IgD-negative memory B cell (primary cell): Measurements from ENCODE around the gene KRT72. TPM values are rescaled to one million over a fixed set of nuclear protein-coding genes. Genes with fewer than 3 reads are reported as not detected.
A peak's percentile ranks its signal among the peaks of the same experiment; 100 is the strongest.

Source experiments
- H3K27ac Mint-ChIP-seq, 3 donors: one replicate each; pipeline ENCODE4 v1.8.0; 2020 to 2022; ENCODE audit warnings: mild to moderate bottlenecking in 3 of 3, mixed read lengths in 3 of 3, moderate library complexity in 1 of 3
- H3K27me3 Mint-ChIP-seq: one replicate; pipeline ENCODE4 v1.8.0; 2021; ENCODE audit warnings: mixed read lengths
- H3K36me3 Mint-ChIP-seq: one replicate; pipeline ENCODE4 v1.8.0; 2020; ENCODE audit warnings: mild to moderate bottlenecking, mixed read lengths
- H3K4me1 Mint-ChIP-seq, 3 donors: one replicate each; pipeline ENCODE4 v1.8.0; 2020 to 2022; ENCODE audit warnings: mixed read lengths in 3 of 3, mild to moderate bottlenecking in 1 of 3
- H3K4me3 Mint-ChIP-seq, 4 donors: one replicate each; pipeline ENCODE4 v1.8.0; 2020 to 2022; ENCODE audit warnings: mild to moderate bottlenecking in 4 of 4, mixed read lengths in 4 of 4, moderate library complexity in 3 of 4
- H3K9me3 Mint-ChIP-seq, 3 donors: one replicate each; pipeline ENCODE4 v1.8.0; 2020 to 2021; ENCODE audit warnings: mixed read lengths in 3 of 3, mild to moderate bottlenecking in 1 of 3
- polyA plus RNA-seq: library from polyadenylated mRNA; unstranded; fragments of 300-500 nt; fragmentation: Illumina TruSeq; gene quantifications from one replicate; pipeline ENCODE4 v1.2.3, GENCODE V29; 2021

KRT72 gene
- polyA plus RNA-seq, 1 donor from 2014 or later = not detected

DNA sequence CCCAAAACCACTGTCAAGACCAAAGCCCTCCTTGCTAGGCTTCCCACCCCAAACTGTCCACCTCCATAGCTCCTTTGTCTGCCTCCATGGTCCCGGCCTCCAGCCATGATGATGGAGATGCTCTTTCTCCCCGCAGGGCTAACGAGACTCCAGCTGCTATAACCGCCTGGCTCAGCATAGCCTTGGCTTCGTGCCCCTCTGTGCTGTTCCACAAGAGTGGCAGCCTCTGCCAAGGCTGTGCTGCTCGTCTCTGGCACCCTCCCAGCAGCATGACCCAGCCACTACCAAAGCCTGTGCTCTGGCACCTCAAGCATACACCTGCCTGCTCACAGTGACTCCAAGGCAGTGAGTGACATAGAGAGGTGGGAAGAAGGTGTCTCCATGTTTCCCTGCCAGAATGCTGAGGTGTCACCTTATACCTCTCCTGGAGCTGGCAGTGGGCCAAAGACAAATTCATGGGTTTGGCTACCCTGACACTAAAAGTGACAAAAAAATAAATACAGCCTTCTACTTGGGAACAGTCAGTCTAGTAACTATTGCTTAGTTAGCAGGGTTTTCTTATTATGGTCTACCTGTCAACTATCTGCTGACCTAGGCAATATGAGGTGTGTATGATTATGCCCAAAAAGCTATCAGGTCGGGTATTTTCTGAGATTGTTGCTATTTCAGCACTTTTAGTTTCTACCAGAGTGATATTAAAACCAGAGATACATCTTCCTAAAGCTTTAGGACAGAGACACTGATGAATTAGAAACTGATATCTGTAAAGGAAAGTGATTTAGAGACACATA is 33.2 kb upstream of the KRT72 start:
- no peaks in the 10 kb centered on the region for H3K36me3 Mint-ChIP-seq
- peaks cover 9% of the 10 kb centered on the region for H3K27me3 Mint-ChIP-seq
- no peaks in the 10 kb centered on the region for H3K9me3 Mint-ChIP-seq
- peak overlapping the region in 1 of 3 donors; percentile 73 for H3K27ac Mint-ChIP-seq
- peaks cover 0 to 5% (median 0%) of the 10 kb centered on the region in 3 donors for H3K4me1 Mint-ChIP-seq
- no peak overlapping the region for H3K4me3 Mint-ChIP-seq

DNA sequence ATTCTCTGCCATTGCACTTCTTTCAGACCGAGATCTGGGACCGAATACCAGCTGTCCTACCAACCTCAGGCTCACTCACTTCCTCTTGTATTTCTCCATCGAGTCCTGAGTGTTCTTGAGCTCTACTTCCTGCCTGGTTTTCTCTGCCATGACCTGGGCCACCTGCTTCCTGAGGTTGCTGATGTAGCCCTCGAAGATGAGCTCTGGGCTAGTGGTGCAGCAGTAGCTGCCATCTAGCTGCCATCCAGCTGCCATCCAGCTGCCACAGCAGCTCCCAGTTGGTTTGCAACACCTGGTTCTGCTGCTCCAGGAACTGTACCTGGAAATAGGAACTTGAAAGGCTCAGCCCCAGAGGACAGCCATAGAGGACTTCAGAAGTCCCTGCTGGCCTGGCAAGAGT is 32.1 kb upstream of the KRT72 start:
- Mint-ChIP-seq H3K36me3 (no peaks in the 10 kb centered on the region), H3K27ac (no peak overlapping the region), H3K9me3 (no peaks in the 10 kb centered on the region), H3K4me3 (no peak overlapping the region), H3K4me1 (peaks cover 0 to 5% (median 0%) of the 10 kb centered on the region in 3 donors), H3K27me3 (peaks cover 11% of the 10 kb centered on the region)

DNA sequence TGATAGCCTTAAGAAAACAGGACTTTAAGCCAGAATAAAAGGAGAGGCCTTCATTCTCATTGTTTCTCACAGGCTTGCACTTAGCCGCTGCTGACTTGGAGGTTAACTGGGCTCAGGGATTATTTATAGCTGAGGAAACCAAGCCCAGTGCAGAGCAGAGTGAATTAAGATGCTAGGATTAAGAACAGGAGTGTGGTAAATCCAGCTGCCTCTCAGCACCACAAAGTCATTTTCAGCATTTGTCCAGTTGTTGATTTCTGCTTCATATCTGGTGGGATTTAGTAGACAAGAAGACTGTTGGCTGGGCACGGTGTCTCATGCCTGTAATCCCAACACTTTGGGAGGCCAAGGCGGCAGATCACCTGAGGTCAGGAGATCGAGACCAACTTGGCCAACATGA is 31.4 kb upstream of the KRT72 start:
- peaks cover 11% of the 10 kb centered on the region for H3K27me3 Mint-ChIP-seq
- H3K4me3 Mint-ChIP-seq = no peak overlapping the region
- H3K27ac Mint-ChIP-seq = peak overlapping the region in 1 of 3 donors; percentile 31
- H3K9me3 Mint-ChIP-seq = no peaks in the 10 kb centered on the region
- peaks cover 0 to 5% (median 0%) of the 10 kb centered on the region in 3 donors for H3K4me1 Mint-ChIP-seq
- H3K36me3 Mint-ChIP-seq = no peaks in the 10 kb centered on the region

- H3K4me1 Mint-ChIP-seq = peaks cover 0 to 5% (median 0%) of the 10 kb centered on the region in 3 donors
- no peaks in the 10 kb centered on the region for H3K36me3 Mint-ChIP-seq
- H3K4me3 Mint-ChIP-seq = no peak overlapping the region
- H3K9me3 Mint-ChIP-seq = no peaks in the 10 kb centered on the region
- no peak overlapping the region for H3K27ac Mint-ChIP-seq
- peaks cover 11% of the 10 kb centered on the region for H3K27me3 Mint-ChIP-seq
Measured at GRCh38 chr12:52631676-52632459, 30.6 kb upstream of the KRT72 start.

- H3K9me3 Mint-ChIP-seq = no peaks in the 10 kb centered on the region
- H3K4me1 Mint-ChIP-seq = peaks cover 0 to 5% (median 0%) of the 10 kb centered on the region in 3 donors
- no peak overlapping the region for H3K4me3 Mint-ChIP-seq
- no peak overlapping the region for H3K27ac Mint-ChIP-seq
- peaks cover 11% of the 10 kb centered on the region for H3K27me3 Mint-ChIP-seq
- H3K36me3 Mint-ChIP-seq = no peaks in the 10 kb centered on the region
Measured at GRCh38 chr12:52631264-52631663, 30.0 kb upstream of the KRT72 start.

DNA sequence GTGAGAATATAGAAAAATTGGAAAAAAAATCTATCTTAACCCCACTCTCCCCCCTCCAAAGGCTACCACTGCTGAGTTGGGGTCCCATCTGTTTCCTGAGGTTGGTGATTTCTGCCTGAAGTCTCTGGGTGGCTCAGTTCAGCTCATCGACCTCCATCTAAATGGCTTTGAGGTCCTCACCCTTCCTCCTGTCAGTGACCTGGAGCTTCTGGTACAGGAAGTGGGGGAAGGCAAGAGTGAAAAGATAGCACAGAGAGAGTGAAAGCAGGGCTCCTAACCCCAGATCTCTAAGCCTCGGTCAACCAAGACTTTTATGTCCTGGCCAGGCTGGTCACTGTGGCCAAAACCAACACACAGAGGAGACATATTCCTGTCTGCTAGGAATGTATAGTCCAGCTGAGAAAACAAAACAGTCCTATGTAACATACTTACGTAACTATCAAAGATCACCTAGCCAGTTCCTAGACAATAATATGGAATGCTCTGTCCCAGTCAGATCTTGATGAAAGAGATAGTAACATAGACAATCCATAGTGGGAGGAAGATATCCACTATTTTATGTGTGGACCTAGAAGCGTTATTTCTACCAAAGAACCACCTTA is 29.4 kb upstream of the KRT72 start:
- H3K4me3 Mint-ChIP-seq = no peak overlapping the region
- H3K27ac Mint-ChIP-seq = no peak overlapping the region
- no peaks in the 10 kb centered on the region for H3K9me3 Mint-ChIP-seq
- H3K4me1 Mint-ChIP-seq = peaks cover 0 to 5% (median 0%) of the 10 kb centered on the region in 3 donors
- H3K27me3 Mint-ChIP-seq = peaks cover 12% of the 10 kb centered on the region
- H3K36me3 Mint-ChIP-seq = no peaks in the 10 kb centered on the region

DNA sequence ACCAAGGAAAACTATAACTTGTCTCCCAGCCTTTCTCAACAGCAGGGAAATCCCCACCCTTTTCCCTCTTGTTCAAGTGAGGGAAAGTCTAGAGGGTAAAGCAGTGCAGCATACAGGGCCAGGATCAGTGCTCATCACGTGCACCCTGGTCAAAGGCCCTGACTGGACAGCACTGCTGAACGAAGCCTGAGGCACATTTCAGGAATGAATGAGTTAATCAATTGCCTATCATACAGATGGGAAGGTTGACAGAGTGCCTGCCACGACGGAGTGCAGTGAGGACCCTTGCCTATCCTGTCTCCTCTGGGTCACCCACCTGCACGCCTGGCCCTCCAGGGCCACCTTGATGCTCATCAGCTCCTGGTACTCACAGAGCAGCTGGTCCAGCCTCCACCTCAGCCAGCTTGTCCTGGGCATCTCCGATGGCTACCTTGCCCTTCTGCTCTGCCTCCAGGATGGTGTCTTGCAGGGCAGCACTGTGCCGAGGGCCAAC is 28.8 kb upstream of the KRT72 start:
- H3K27ac Mint-ChIP-seq = no peak overlapping the region
- H3K4me3 Mint-ChIP-seq = no peak overlapping the region
- no peaks in the 10 kb centered on the region for H3K9me3 Mint-ChIP-seq
- H3K4me1 Mint-ChIP-seq = peaks cover 0 to 5% (median 0%) of the 10 kb centered on the region in 3 donors
- H3K36me3 Mint-ChIP-seq = no peaks in the 10 kb centered on the region
- peaks cover 9% of the 10 kb centered on the region for H3K27me3 Mint-ChIP-seq

- Mint-ChIP-seq H3K27me3 (peaks cover 9% of the 10 kb centered on the region), H3K9me3 (no peaks in the 10 kb centered on the region), H3K36me3 (no peaks in the 10 kb centered on the region), H3K4me1 (peaks cover 0 to 5% (median 0%) of the 10 kb centered on the region in 3 donors), H3K4me3 (peak overlapping the region in 1 of 4 donors; percentile 30), H3K27ac (no peak overlapping the region)
Measured at GRCh38 chr12:52629281-52630007, 28.2 kb upstream of the KRT72 start.

GRCh38 chr12:52628841-52629240 is 27.6 kb upstream of the KRT72 start:
- Mint-ChIP-seq H3K4me3 (no peak overlapping the region), H3K36me3 (no peaks in the 10 kb centered on the region), H3K9me3 (no peaks in the 10 kb centered on the region), H3K27ac (no peak overlapping the region), H3K27me3 (peaks cover 9% of the 10 kb centered on the region), H3K4me1 (peaks cover 0 to 3% (median 0%) of the 10 kb centered on the region in 3 donors)

GRCh38 chr12:52628111-52628507 is 26.8 kb upstream of the KRT72 start:
- Mint-ChIP-seq H3K27me3 (peaks cover 9% of the 10 kb centered on the region), H3K4me1 (peaks cover 0 to under 1% (median 0%) of the 10 kb centered on the region in 3 donors), H3K4me3 (no peak overlapping the region), H3K36me3 (no peaks in the 10 kb centered on the region), H3K9me3 (peaks cover 0 to 2% (median 0%) of the 10 kb centered on the region in 3 donors), H3K27ac (no peak overlapping the region)

DNA sequence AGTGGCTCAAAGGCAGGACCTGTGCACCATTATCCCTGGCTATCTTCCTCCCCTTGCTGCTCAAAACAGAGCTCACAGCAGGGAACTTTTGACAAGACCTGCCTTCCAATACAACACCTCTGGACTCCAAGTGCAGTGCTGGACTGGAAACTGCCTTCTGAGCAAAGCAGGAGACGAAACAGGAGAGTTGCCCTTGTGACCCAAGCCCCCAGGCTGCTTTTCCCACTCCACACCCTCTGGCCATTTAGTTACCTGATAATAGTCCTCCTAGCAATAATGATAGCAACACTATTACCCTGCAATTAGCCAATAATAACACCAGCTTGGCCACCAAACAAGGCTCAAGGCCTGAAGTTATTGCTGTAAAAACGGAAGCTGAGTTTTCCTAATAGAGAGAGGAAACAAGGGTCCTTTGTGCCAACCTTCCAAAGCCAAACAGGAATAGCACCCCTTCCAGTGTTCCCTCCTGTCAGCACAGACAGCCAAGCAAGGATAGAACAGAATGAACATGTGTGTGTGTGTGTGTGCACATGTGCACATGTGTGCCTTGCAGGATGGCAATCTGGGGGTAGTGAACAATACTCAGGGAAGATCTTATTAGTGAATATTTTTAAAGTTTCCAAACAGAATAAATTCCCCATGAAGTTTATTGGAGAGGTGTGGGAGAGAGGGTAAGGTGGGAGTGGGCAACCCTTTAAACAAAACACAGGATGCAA is 26.3 kb upstream of the KRT72 start:
- no peaks in the 10 kb centered on the region for H3K4me1 Mint-ChIP-seq
- H3K36me3 Mint-ChIP-seq = no peaks in the 10 kb centered on the region
- H3K27me3 Mint-ChIP-seq = peaks cover 9% of the 10 kb centered on the region
- H3K9me3 Mint-ChIP-seq = peaks cover 0 to 6% (median 0%) of the 10 kb centered on the region in 3 donors
- H3K4me3 Mint-ChIP-seq = no peak overlapping the region
- H3K27ac Mint-ChIP-seq = no peak overlapping the region

DNA sequence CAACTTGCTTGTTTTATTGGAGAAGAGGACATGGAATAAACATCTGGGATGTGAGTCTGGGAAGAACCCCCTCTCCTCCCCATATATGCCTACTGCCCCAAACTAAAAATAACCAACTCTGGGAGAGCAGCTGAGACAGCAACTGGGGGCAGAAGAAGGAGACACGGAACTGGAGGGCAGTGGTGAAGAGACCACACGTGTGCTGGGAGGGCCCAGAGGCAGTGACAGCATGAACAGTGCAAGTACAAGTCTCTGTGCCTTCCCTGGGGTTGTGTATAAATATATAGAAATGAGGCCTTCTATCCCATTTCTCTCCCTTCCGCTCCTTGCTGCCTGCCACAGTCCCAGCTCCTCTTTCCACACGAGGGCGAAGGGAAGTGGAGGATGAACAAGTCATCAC is 21.1 kb upstream of the KRT72 start:
- Mint-ChIP-seq H3K27ac (no peak overlapping the region), H3K4me1 (no peaks in the 10 kb centered on the region), H3K36me3 (peaks cover 3% of the 10 kb centered on the region), H3K4me3 (no peak overlapping the region), H3K27me3 (peaks cover 8% of the 10 kb centered on the region), H3K9me3 (peaks cover 0 to 6% (median 2%) of the 10 kb centered on the region in 3 donors)

DNA sequence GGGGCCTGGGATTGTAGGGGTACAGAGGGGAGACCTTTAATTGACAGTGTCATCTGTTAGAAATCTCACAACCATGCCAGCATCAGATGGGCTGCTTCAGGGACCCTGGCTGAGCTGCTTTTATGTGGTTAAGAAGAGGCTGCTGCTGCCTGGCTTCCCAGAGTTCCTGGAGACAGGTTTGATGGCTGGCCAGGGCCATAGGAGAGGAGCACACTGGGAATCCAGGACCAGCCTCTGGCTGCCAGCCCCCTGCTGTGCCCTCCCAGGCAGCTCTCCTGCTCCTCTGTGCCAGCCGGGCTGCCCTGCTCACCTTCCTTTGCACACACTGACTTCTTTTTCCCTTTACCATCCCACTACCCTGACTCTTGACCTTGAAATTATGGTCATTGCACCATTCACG is 17.6 kb upstream of the KRT72 start:
- Mint-ChIP-seq H3K27ac (no peak overlapping the region), H3K4me1 (no peaks in the 10 kb centered on the region), H3K4me3 (no peak overlapping the region)

DNA sequence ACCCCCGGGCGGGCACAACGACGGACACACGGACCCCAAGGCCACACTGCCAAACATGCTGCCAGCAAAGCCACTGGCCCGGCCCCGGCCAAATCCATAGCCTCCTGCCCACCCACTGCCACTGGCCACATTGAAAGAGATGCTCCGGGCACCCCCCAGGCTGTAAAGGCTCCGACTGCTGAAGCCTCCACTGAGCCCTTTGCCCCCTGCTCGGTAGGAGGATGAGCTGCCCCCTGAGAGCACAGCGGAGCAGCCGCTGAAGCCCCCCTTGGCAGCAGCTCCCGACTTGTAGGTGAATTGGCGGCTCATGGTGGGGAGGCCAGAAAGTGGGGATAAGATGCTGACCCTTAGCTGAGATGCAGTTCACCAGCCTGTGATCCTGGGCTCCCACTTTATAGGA is 17.0 kb upstream of the KRT72 start, which contains the start of gene KRT73:
KRT73 (minus strand) TSS at position 344 of the 400 bp plus-strand sequence; CDS start at position 309, 35 bp downstream.
- Mint-ChIP-seq H3K4me3 (peak within 1 kb of the TSS in 1 of 4 donors; percentile 31), H3K9me3 (peaks cover 0 to 5% (median 2%) of the 10 kb centered on the region in 3 donors), H3K27ac (peak within 1 kb of the TSS in 1 of 3 donors; percentile 2), H3K36me3 (peaks cover 3% of the 10 kb centered on the region), H3K4me1 (no peaks in the 10 kb centered on the region), H3K27me3 (peaks cover 19% of the 10 kb centered on the region)

More for the DNA sequence above, 17.6 kb upstream of the KRT72 start:
- Mint-ChIP-seq H3K27me3 (peaks cover 19% of the 10 kb centered on the region), H3K9me3 (peaks cover 0 to 6% (median 2%) of the 10 kb centered on the region in 3 donors), H3K36me3 (peaks cover 3% of the 10 kb centered on the region)
